A549 (cell line): ENCODE data around the gene TBC1D21. TPM values are rescaled to one million over a fixed set of nuclear protein-coding genes. Genes with fewer than 3 reads are reported as not detected.
A peak's percentile ranks its signal among the peaks of the same experiment; 100 is the strongest.

Experiments used
- ATAC-seq, 2 experiments: fragments of 200-7000 bp in 1 of 2; fragments of >200 bp in 1 of 2; cut with Nextera tagmentation in 1 of 2; cut with Tn5 transposase in 1 of 2; 3 replicates each; pipeline versions ENCODE4 v1.8.0 to v1.9.1; 2018 to 2020; ENCODE audit warnings: mild to moderate bottlenecking in 1 of 2, moderate library complexity in 1 of 2
- CTCF ChIA-PET: fragments of 300-600 bp; sonication (Branson Sonifier 250); formaldehyde crosslinking; extraction: SDS; loops from one replicate; lab custom pipeline; 2021; ENCODE audit warnings: antibody characterized with exemption, inconsistent platforms; lab: Yijun Ruan, JAX
- POLR2A ChIA-PET: fragments of 350-600 bp; formaldehyde crosslinking; extraction: SDS; loops from one replicate; lab custom pipeline; 2021; ENCODE audit warnings: antibody characterized with exemption, inconsistent platforms; lab: Yijun Ruan, JAX
- DNase-seq, 2 experiments: peaks; one replicate each; pipeline versions ENCODE4 v3.0.0 to v3.0.0-alpha.2; 2011 to 2016; ENCODE audit warnings: low read depth in 1 of 2, low spot score in 1 of 2
- FAIRE-seq: peaks from 2 replicates; lab custom pipeline; 2011; peaks lifted over from hg19 to GRCh38; lab: Jason Lieb, UNC
- H3K27ac ChIP-seq, 2 experiments: fragments of >200 bp; sonication (Bioruptor Twin); formaldehyde crosslinking; 3 replicates each; pipeline ENCODE4 v1.5.1; 2016 to 2017
- H3K4me1 ChIP-seq: fragments of >200 bp; sonication (Bioruptor Twin); formaldehyde crosslinking; 3 replicates; pipeline ENCODE4 v1.6.1; 2016
- H3K4me2 ChIP-seq: fragments of >200 bp; sonication (Bioruptor Twin); formaldehyde crosslinking; 3 replicates; pipeline ENCODE4 v1.6.1; 2016
- H3K4me3 ChIP-seq: fragments of >200 bp; sonication (Bioruptor Twin); formaldehyde crosslinking; 3 replicates; pipeline ENCODE4 v1.5.1; 2016
- H3K9me3 ChIP-seq: fragments of >200 bp; sonication (Bioruptor Twin); formaldehyde crosslinking; 3 replicates; pipeline ENCODE4 v1.6.1; 2016
- BHLHE40 ChIP-seq: IDR thresholded peaks from 2 replicates; pipeline ENCODE4 v1.6.1; 2012; ENCODE audit warnings: low read depth, low read length, inconsistent platforms
- CBX8 ChIP-seq: fragments of 200-600 bp; sonication (generic); IDR thresholded peaks from 2 replicates; pipeline ENCODE4 v1.6.1; 2016
- CEBPB ChIP-seq, 2 experiments: fragments of >200 bp in 1 of 2; sonication (Bioruptor Twin) in 1 of 2; formaldehyde crosslinking in 1 of 2; IDR thresholded peaks; 2 replicates each; pipeline ENCODE4 v1.6.1; 2012 to 2016
- CHD2 ChIP-seq: fragments of 150-350 bp; IDR thresholded peaks from 2 replicates; pipeline ENCODE4 v1.6.1; 2014; ENCODE audit warnings: low read length; ENCODE audit not compliant: partially characterized antibody
- EHF ChIP-seq: fragments of 250-450 bp; sonication (Bioruptor Pico); IDR thresholded peaks from 2 replicates; pipeline ENCODE4 v1.5.0; 2020; ENCODE audit warnings: mild to moderate bottlenecking
- EP300 ChIP-seq, 2 experiments: fragments of >200 bp; sonication (Bioruptor Twin); formaldehyde crosslinking; IDR thresholded peaks; 2 replicates in 1 of 2; 3 replicates in 1 of 2; pipeline ENCODE4 v1.6.1; 2016 to 2017
- FOSB ChIP-seq: fragments of 250-450 bp; sonication (Bioruptor Pico); IDR thresholded peaks from 2 replicates; pipeline ENCODE4 v1.5.0; 2020; ENCODE audit warnings: mild to moderate bottlenecking, moderate library complexity
- FOSL2 ChIP-seq, 2 experiments: fragments of 450-650 bp in 1 of 2; fragments of >200 bp in 1 of 2; sonication (Bioruptor Twin) in 1 of 2; formaldehyde crosslinking; IDR thresholded peaks; 2 replicates each; pipeline versions ENCODE4 v1.5.0 to v1.6.1; 2016 to 2020; ENCODE audit warnings: mild to moderate bottlenecking in 1 of 2, moderate library complexity in 1 of 2
- GATA3 ChIP-seq: IDR thresholded peaks from 2 replicates; pipeline ENCODE4 v1.6.1; 2012; ENCODE audit warnings: borderline replicate concordance
- HDAC2 ChIP-seq: fragments of 200-600 bp; sonication (generic); IDR thresholded peaks from 2 replicates; pipeline ENCODE4 v1.6.1; 2016
- HEYL ChIP-seq: fragments of 250-450 bp; sonication (Bioruptor Pico); IDR thresholded peaks from 2 replicates; pipeline ENCODE4 v1.8.0; 2021; ENCODE audit warnings: mild to moderate bottlenecking, moderate library complexity
- HOXB5 ChIP-seq: fragments of 250-450 bp; sonication (Bioruptor Pico); IDR thresholded peaks from 2 replicates; pipeline ENCODE4 v1.5.0; 2020; ENCODE audit warnings: mild to moderate bottlenecking, moderate library complexity
- JUN ChIP-seq, 2 experiments: fragments of >200 bp; sonication (Bioruptor Twin); formaldehyde crosslinking; IDR thresholded peaks; 2 replicates in 1 of 2; 3 replicates in 1 of 2; pipeline ENCODE4 v1.6.1; 2016 to 2017
- MAFK ChIP-seq: fragments of 450-650 bp; IDR thresholded peaks from 2 replicates; pipeline ENCODE4 v1.6.1; 2014; ENCODE audit not compliant: partially characterized antibody
- NPAS2 ChIP-seq: fragments of 250-450 bp; sonication (Bioruptor Pico); IDR thresholded peaks from 2 replicates; pipeline ENCODE4 v1.8.0; 2022; ENCODE audit warnings: mild to moderate bottlenecking, moderate library complexity, borderline replicate concordance
- NR3C1 ChIP-seq: fragments of >200 bp; sonication (Bioruptor Twin); formaldehyde crosslinking; IDR thresholded peaks from 3 replicates; pipeline ENCODE4 v1.6.1; 2017
- POLR2A ChIP-seq: IDR thresholded peaks from 2 replicates; pipeline ENCODE4 v1.6.1; 2012; ENCODE audit warnings: mild to moderate bottlenecking, low read length
- POLR2AphosphoS2 ChIP-seq: conservative IDR thresholded peaks from 2 replicates; pipeline ENCODE4 v1.6.1; 2012; ENCODE audit warnings: low read length, improper control_type of control experiment, inconsistent platforms
- RFX5 ChIP-seq: fragments of 450-650 bp; IDR thresholded peaks from 2 replicates; pipeline ENCODE4 v1.7.1; 2014; ENCODE audit warnings: antibody characterized with exemption, mild to moderate bottlenecking, moderate library complexity
- RNF2 ChIP-seq: fragments of 200-600 bp; sonication (generic); IDR thresholded peaks from 2 replicates; pipeline ENCODE4 v1.6.1; 2016; ENCODE audit warnings: low read depth, mild to moderate bottlenecking, antibody characterized with exemption, moderate library complexity, borderline replicate concordance
- SREBF2 ChIP-seq: fragments of 450-650 bp; IDR thresholded peaks from 2 replicates; pipeline ENCODE4 v1.6.1; 2014; ENCODE audit warnings: mild to moderate bottlenecking, moderate library complexity
- TFCP2L1 ChIP-seq: fragments of 250-450 bp; sonication (Bioruptor Pico); IDR thresholded peaks from 2 replicates; pipeline ENCODE4 v1.5.0; 2021; ENCODE audit warnings: mild to moderate bottlenecking
- ZSCAN20 ChIP-seq: fragments of 250-450 bp; sonication (Bioruptor Pico); IDR thresholded peaks from 2 replicates; pipeline ENCODE4 v1.8.0; 2022; ENCODE audit warnings: mild to moderate bottlenecking, moderate library complexity
- WGBS: methylation state at CpG from one replicate; pipeline ENCODE4 v1.1.6; 2017; ENCODE audit errors: missing lambda C conversion rate; 5-methylcytosine and 5-hydroxymethylcytosine counted together
- polyA plus RNA-seq, 4 experiments: library from polyadenylated mRNA; depleted of rRNA in 3 of 4; stranded (reverse); fragments of >200 nt; fragmentation: RNase III in 1 of 4; extraction: RNeasy Plus Mini Kit Qiagen cat#74134 plus additional on column Dnase treatment in 1 of 4; gene quantifications; 2 replicates in 3 of 4; 3 replicates in 1 of 4; pipeline ENCODE4 v1.2.3, GENCODE V29; 2011 to 2017
- TF ChIP-seq, protein P1 (sequence below): fragments of 150-350 bp; IDR thresholded peaks from 2 replicates; pipeline ENCODE4 v1.6.1; 2014; ENCODE audit warnings: low read depth, mild to moderate bottlenecking, low read length
- TF ChIP-seq, protein P2 (sequence below): fragments of 250-450 bp; sonication (Bioruptor Pico); IDR thresholded peaks from 2 replicates; pipeline ENCODE4 v1.5.0; 2020; ENCODE audit warnings: low read depth, mild to moderate bottlenecking, moderate library complexity
- TF ChIP-seq, protein P3 (sequence below): IDR thresholded peaks from 2 replicates; pipeline ENCODE4 v1.6.1; 2012

TBC1D21 gene
- polyA plus RNA-seq, 2 of the 4 experiments (the other 2 are of a cell fraction): not detected

DNA sequence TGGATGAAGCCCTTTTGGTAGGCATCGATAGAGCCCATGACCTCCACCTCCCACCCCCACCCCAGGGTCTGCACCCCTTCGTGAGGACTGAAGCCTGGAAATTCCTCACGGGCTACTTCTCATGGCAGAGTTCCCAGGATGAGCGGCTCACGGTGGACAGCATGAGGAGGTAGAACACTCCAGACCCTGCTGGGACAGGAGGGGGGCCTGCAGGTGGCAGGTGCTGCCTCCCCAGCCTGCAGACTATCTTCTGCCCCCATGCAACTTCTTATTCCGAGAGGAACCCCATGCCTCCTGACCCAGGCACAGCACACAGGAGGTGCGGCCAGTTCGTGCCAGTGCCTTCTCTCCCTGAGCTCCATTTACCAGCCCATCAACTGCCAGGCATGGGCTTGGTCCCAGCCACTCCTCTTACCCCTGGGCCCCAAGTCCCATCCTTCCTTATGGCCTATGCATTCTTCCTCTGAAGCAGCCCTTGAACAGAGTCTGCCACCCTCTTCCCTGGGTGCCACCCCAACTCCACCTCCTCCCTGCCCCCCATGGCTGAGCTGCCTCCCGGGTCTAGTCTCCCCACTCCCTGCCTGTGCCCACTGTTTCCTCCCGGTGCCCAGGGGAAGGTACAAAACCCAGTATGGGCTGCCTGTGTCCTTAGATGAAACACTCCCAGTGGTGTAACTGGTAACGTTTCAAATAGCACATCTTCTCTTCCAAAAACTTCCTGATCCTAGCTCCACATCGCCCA lies 8.4 kb downstream of the TBC1D21 start:
- ATAC-seq: no peak
- H3K4me2 ChIP-seq: no peak overlapping the region
- WGBS: 38% methylated on average over 10 of the region's 12 CpGs
- POLR2A ChIA-PET: no interaction called here
- DNase-seq: no peak
- no peaks in the 10 kb centered on the region for H3K9me3 ChIP-seq
- H3K4me1 ChIP-seq: no peaks in the 10 kb centered on the region
- H3K27ac ChIP-seq: no peak overlapping the region
- CTCF ChIA-PET: interaction anchor here (0.9 to 1.3 kb wide), 3 partner anchors 16 to 27 kb away, joined by 3 read pairs; no protein-coding TSS in a partner anchor
- TF ChIP-seq CBX8 (no peak), RNF2 (no peak), HEYL (CRISPR knock-in tag) (no peak)
- no peak overlapping the region for H3K4me3 ChIP-seq
- no peak for FAIRE-seq

DNA sequence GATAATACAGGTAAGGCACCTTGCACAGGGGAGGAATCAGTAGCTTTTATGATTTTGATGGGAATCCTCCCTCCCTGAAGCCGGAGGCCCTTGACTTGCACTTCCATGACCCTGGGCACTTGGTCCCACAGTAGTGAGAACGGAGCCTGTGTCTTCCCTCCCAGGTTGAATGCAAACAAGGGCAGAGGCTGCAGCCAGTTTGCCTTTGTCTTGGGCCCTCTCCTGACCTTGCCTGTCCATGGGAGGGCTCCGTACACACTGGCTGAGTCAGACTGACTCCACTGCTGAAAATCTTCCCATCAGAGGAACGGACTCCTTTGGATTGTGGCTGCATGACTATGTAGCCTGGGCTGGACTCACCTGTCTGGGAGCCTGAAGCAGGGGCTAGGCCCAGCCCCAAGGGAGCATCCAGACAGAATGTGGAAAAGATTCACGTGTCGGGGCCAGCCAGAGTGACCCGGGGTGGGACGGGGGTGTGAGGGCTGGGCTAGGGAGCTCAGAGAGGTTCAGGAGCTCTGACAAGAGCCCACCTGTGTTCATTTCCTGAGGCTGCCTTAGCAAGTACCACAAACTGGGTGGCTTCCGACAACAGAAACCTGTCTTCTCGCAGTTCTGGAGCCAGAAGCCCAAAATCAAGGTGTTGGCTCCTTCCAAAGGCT lies 9.5 kb downstream of the TBC1D21 start:
- POLR2A ChIA-PET: interaction anchor here (0.6 kb wide), 1 partner anchor 251 kb away, joined by 3 read pairs; no protein-coding TSS in a partner anchor
- ATAC-seq: peak in 1 of 2 experiments; percentile 22; a peak in 1 of 6 replicates
- H3K4me1 ChIP-seq: no peaks in the 10 kb centered on the region
- FAIRE-seq: no peak
- no peaks in the 10 kb centered on the region for H3K9me3 ChIP-seq
- WGBS: 61% methylated on average over 3 of the region's 10 CpGs
- H3K27ac ChIP-seq: no peak overlapping the region
- DNase-seq: no peak
- CTCF ChIA-PET: no interaction called here
- no peak for TF ChIP-seq GATA3
- TF ChIP-seq POLR2AphosphoS2: no peak
- no peak for TF ChIP-seq NR3C1
- TF ChIP-seq, protein P1, sequence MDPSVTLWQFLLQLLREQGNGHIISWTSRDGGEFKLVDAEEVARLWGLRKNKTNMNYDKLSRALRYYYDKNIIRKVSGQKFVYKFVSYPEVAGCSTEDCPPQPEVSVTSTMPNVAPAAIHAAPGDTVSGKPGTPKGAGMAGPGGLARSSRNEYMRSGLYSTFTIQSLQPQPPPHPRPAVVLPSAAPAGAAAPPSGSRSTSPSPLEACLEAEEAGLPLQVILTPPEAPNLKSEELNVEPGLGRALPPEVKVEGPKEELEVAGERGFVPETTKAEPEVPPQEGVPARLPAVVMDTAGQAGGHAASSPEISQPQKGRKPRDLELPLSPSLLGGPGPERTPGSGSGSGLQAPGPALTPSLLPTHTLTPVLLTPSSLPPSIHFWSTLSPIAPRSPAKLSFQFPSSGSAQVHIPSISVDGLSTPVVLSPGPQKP: no peak
- TF ChIP-seq, protein P2, sequence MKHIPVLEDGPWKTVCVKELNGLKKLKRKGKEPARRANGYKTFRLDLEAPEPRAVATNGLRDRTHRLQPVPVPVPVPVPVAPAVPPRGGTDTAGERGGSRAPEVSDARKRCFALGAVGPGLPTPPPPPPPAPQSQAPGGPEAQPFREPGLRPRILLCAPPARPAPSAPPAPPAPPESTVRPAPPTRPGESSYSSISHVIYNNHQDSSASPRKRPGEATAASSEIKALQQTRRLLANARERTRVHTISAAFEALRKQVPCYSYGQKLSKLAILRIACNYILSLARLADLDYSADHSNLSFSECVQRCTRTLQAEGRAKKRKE (CRISPR knock-in tag): no peak
- no peak for TF ChIP-seq POLR2A
- no peak for TF ChIP-seq CHD2
- no peak for TF ChIP-seq FOSB (CRISPR knock-in tag)
- TF ChIP-seq RNF2: no peak
- H3K4me3 ChIP-seq: no peak overlapping the region
- no peak overlapping the region for H3K4me2 ChIP-seq

DNA sequence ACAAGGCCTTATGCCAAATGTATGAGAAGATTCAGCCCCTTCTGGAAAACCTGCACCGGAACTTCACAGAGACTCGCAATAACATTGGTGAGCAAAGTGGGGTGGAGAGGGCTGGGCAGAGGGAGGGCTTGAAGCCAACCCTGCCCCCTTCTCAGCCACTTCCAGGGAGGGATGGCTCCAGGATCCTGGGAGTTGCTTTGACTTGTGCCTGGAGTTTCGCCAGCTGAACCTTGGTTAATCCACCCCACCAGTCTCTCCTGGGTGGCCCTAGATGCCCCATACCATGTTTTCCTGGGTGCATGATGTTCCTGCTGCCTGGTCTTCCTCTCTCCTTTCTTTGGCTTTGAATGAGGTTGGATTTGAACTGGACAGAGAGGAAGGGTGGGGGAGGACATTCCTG lies 10.8 kb downstream of the TBC1D21 start:
- Histone ChIP-seq H3K9me3 (no peaks in the 10 kb centered on the region), H3K27ac (no peak overlapping the region), H3K4me1 (no peaks in the 10 kb centered on the region), H3K4me2 (no peak overlapping the region), H3K4me3 (no peak overlapping the region)
- TF ChIP-seq CEBPB (IDR thresholded peaks at IDR 0.05) (no peak), HOXB5 (no peak), HDAC2 (no peak), CHD2 (no peak)
- ATAC-seq (no peak), FAIRE-seq (no peak), DNase-seq (no peak)
- POLR2A ChIA-PET: no interaction called here
- CTCF ChIA-PET: interaction anchor here (1.3 kb wide), 1 partner anchor 43 kb away, joined by 3 read pairs; no protein-coding TSS in a partner anchor
- WGBS: 54% methylated on average over 3 of the region's 3 CpGs

DNA sequence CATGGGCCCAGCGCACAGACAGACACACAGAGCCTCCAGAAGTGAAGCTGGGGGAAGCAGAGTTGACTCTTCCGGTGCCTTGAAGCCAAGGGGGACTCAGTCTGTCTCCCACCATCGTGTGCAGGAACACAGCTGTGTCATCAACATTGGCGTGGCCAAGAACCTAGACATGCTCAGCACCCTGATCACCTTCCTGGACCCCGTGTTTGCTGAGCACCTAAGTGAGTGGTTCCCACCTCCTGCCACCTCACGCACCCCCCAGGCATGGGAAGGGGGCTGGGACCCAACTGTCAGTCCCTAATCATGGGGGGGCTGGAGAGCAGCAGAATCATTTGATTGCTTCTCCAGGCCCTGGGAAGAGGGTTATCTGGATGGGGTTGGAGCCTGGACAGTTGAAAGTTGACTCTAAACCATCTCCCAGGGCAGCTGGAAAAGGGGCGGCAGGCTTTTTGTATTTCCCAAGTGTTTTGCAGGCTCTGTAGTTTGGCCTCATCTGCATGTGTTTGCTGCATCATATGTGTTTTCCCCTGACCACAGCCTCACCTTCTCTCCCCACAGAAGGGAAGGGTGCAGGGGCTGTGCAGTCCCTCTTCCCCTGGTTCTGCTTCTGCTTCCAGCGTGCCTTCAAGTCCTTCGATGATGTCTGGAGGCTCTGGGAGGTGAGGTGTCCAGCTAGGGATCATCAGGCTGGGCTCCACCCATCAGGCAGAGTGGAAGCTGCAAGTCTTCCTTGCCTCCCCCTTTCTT lies 12.8 kb downstream of the TBC1D21 start:
- H3K4me1 ChIP-seq: no peaks in the 10 kb centered on the region
- 46% methylated on average over 6 of the region's 9 CpGs for WGBS
- ChIA-PET CTCF (no interaction called here), POLR2A (no interaction called here)
- no peak overlapping the region for H3K4me2 ChIP-seq
- no peak overlapping the region for H3K27ac ChIP-seq
- DNase-seq (no peak), FAIRE-seq (no peak), ATAC-seq (no peak)
- no peaks in the 10 kb centered on the region for H3K9me3 ChIP-seq
- H3K4me3 ChIP-seq: no peak overlapping the region
- TF ChIP-seq JUN (IDR thresholded peaks at IDR 0.05): no peak
- TF ChIP-seq FOSB (CRISPR knock-in tag): no peak
- TF ChIP-seq, protein P3, sequence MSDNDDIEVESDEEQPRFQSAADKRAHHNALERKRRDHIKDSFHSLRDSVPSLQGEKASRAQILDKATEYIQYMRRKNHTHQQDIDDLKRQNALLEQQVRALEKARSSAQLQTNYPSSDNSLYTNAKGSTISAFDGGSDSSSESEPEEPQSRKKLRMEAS: no peak
- TF ChIP-seq FOSL2 (IDR thresholded peaks at IDR 0.05): no peak
- TF ChIP-seq FOSL2 (CRISPR knock-in tag; IDR thresholded peaks at IDR 0.05): no peak
- TF ChIP-seq ZSCAN20: no peak
- TF ChIP-seq RFX5: no peak
- TF ChIP-seq MAFK: no peak
- no peak for TF ChIP-seq CBX8
- TF ChIP-seq EHF (CRISPR knock-in tag): no peak
- TF ChIP-seq BHLHE40: no peak
- TF ChIP-seq, protein P1: no peak
- TF ChIP-seq EP300 (IDR thresholded peaks at IDR 0.05): no peak
- TF ChIP-seq NR3C1: no peak
- no peak for TF ChIP-seq POLR2A
- no peak for TF ChIP-seq RNF2
- no peak for TF ChIP-seq SREBF2
- TF ChIP-seq TFCP2L1 (CRISPR knock-in tag): no peak
- TF ChIP-seq NPAS2: no peak
